H9 (cell line): Measurements from ENCODE around the gene PBOV1. TPM values are rescaled to one million over a fixed set of nuclear protein-coding genes. Genes with fewer than 3 reads are reported as not detected.

Experiments
- DNase-seq: peaks from one replicate; pipeline ENCODE4 v3.0.0-alpha.2; 2017
- H2AFZ ChIP-seq: one replicate; pipeline ENCODE4 v1.6.1; 2013; ENCODE audit warnings: mild to moderate bottlenecking, low read length, control low read depth, moderate library complexity
- H2AK5ac ChIP-seq: 2 replicates; pipeline ENCODE4 v1.6.1; 2013; ENCODE audit warnings: low read length, control low read depth, mixed read lengths; ENCODE audit not compliant: insufficient read length
- H2BK120ac ChIP-seq: one replicate; pipeline ENCODE4 v1.6.1; 2013; ENCODE audit warnings: low read depth, mild to moderate bottlenecking, low read length, control low read depth, inconsistent platforms; ENCODE audit not compliant: poor library complexity, severe bottlenecking
- H2BK12ac ChIP-seq: 2 replicates; pipeline ENCODE4 v1.6.1; 2013; ENCODE audit warnings: low read length, control low read depth, mixed read lengths, low read depth; ENCODE audit not compliant: insufficient read length
- H2BK15ac ChIP-seq: 2 replicates; pipeline ENCODE4 v1.6.1; 2013; ENCODE audit warnings: low read depth, low read length, control low read depth
- H2BK20ac ChIP-seq: one replicate; pipeline ENCODE4 v1.6.1; 2013; ENCODE audit warnings: low read depth, mild to moderate bottlenecking, low read length, control low read depth, inconsistent platforms; ENCODE audit not compliant: poor library complexity, severe bottlenecking
- H2BK5ac ChIP-seq: 2 replicates; pipeline ENCODE4 v1.6.1; 2013; ENCODE audit warnings: low read length, control low read depth, mixed read lengths; ENCODE audit not compliant: insufficient read length
- H3K14ac ChIP-seq: 2 replicates; pipeline ENCODE4 v1.6.1; 2013; ENCODE audit warnings: low read length, control low read depth; ENCODE audit not compliant: insufficient read depth
- H3K18ac ChIP-seq: 2 replicates; pipeline ENCODE4 v1.6.1; 2013; ENCODE audit warnings: low read depth, mild to moderate bottlenecking, mixed read lengths, low read length, control low read depth; ENCODE audit not compliant: insufficient read length
- H3K23ac ChIP-seq: 2 replicates; pipeline ENCODE4 v1.6.1; 2013; ENCODE audit warnings: low read length, control low read depth, mixed read lengths, low read depth; ENCODE audit not compliant: insufficient read length
- H3K23me2 ChIP-seq: 2 replicates; pipeline ENCODE4 v1.6.1; 2013; ENCODE audit warnings: low read depth, mild to moderate bottlenecking, mixed read lengths, low read length, control low read depth; ENCODE audit not compliant: insufficient read length, poor library complexity, severe bottlenecking
- H3K27ac ChIP-seq: 2 replicates; pipeline ENCODE4 v1.5.1; 2013; ENCODE audit warnings: low read length, control low read depth, mixed read lengths, low read depth; ENCODE audit not compliant: insufficient read length
- H3K27me3 ChIP-seq: 2 replicates; pipeline ENCODE4 v1.6.1; 2013; ENCODE audit warnings: low read length, control low read depth, inconsistent platforms; ENCODE audit not compliant: insufficient read depth
- H3K4ac ChIP-seq: 2 replicates; pipeline ENCODE4 v1.6.1; 2013; ENCODE audit warnings: low read depth, mild to moderate bottlenecking, control low read depth, inconsistent platforms, low read length, moderate library complexity
- H3K4me1 ChIP-seq: 2 replicates; pipeline ENCODE4 v1.6.1; 2013; ENCODE audit warnings: low read length, control low read depth, inconsistent platforms; ENCODE audit not compliant: insufficient read depth
- H3K4me2 ChIP-seq: 2 replicates; pipeline ENCODE4 v1.6.1; 2013; ENCODE audit warnings: low read length, control low read depth, mixed read lengths; ENCODE audit not compliant: insufficient read length, insufficient read depth
- H3K56ac ChIP-seq: 2 replicates; pipeline ENCODE4 v1.6.1; 2013; ENCODE audit warnings: low read depth, mild to moderate bottlenecking, mixed read lengths, low read length, control low read depth; ENCODE audit not compliant: insufficient read length
- H3K79me1 ChIP-seq: 2 replicates; pipeline ENCODE4 v1.6.1; 2013; ENCODE audit warnings: low read depth, mild to moderate bottlenecking, moderate library complexity, low read length, control low read depth, inconsistent platforms; ENCODE audit not compliant: insufficient read depth, poor library complexity, severe bottlenecking
- H3K79me2 ChIP-seq: 2 replicates; pipeline ENCODE4 v1.6.1; 2013; ENCODE audit warnings: low read length, control low read depth, inconsistent platforms; ENCODE audit not compliant: insufficient read depth
- H3K9ac ChIP-seq: 2 replicates; pipeline ENCODE4 v1.6.1; 2013; ENCODE audit warnings: low read length, control low read depth, mixed read lengths; ENCODE audit not compliant: insufficient read length; ENCODE audit errors: extremely low read depth
- H3K9me3 ChIP-seq: one replicate; pipeline ENCODE4 v1.6.1; 2013; ENCODE audit warnings: low read depth, low read length, inconsistent platforms; ENCODE audit not compliant: control insufficient read depth
- H3T11ph ChIP-seq: one replicate; pipeline ENCODE4 v1.6.1; 2013; ENCODE audit warnings: mild to moderate bottlenecking, low read length, control low read depth, inconsistent platforms
- H4K20me1 ChIP-seq: one replicate; pipeline ENCODE4 v1.6.1; 2013; ENCODE audit not compliant: control insufficient read depth, insufficient read length, insufficient read depth
- H4K5ac ChIP-seq: 2 replicates; pipeline ENCODE4 v1.6.1; 2013; ENCODE audit warnings: low read depth, mild to moderate bottlenecking, mixed read lengths, low read length, control low read depth; ENCODE audit not compliant: insufficient read length
- H4K8ac ChIP-seq: replicated peaks from 2 replicates; pipeline ENCODE4 v1.6.1; 2013; ENCODE audit warnings: low read length, control low read depth, mixed read lengths, low read depth; ENCODE audit not compliant: insufficient read length
- H4K91ac ChIP-seq: 2 replicates; pipeline ENCODE4 v1.6.1; 2013; ENCODE audit warnings: low read depth, mild to moderate bottlenecking, moderate library complexity, mixed read lengths, low read length, control low read depth; ENCODE audit not compliant: insufficient read length
- H3K27ac Mint-ChIP-seq, 3 experiments: 2 replicates in 2 of 3; 3 replicates in 1 of 3; pipeline ENCODE4 v1.8.0; 2020 to 2021; ENCODE audit warnings: mixed read lengths in 3 of 3, mild to moderate bottlenecking in 1 of 3, moderate library complexity in 1 of 3
- H3K27me3 Mint-ChIP-seq: 2 replicates; pipeline ENCODE4 v1.8.0; 2021; ENCODE audit warnings: low read depth, mild to moderate bottlenecking, moderate library complexity, mixed read lengths
- H3K36me3 Mint-ChIP-seq, 3 experiments: 2 replicates in 2 of 3; 3 replicates in 1 of 3; pipeline ENCODE4 v1.8.0; 2020 to 2021; ENCODE audit warnings: low read depth in 3 of 3, mixed read lengths in 3 of 3; ENCODE audit not compliant: insufficient read depth in 1 of 3
- H3K4me1 Mint-ChIP-seq, 2 experiments: 2 replicates each; pipeline ENCODE4 v1.8.0; 2020; ENCODE audit warnings: mixed read lengths in 2 of 2
- H3K4me3 Mint-ChIP-seq, 2 experiments: 2 replicates in 1 of 2; 3 replicates in 1 of 2; pipeline ENCODE4 v1.8.0; 2020 to 2021; ENCODE audit warnings: mild to moderate bottlenecking in 2 of 2, mixed read lengths in 2 of 2, moderate library complexity in 1 of 2
- H3K9me3 Mint-ChIP-seq, 2 experiments: 2 replicates in 1 of 2; 3 replicates in 1 of 2; pipeline ENCODE4 v1.8.0; 2020; ENCODE audit warnings: mild to moderate bottlenecking in 2 of 2, mixed read lengths in 2 of 2, moderate library complexity in 1 of 2
- CTCF ChIP-seq: fragments of 200-600 bp; sonication (generic); conservative IDR thresholded peaks from 3 replicates; pipeline ENCODE4 v1.8.0; 2021; ENCODE audit warnings: antibody characterized with exemption, mild to moderate bottlenecking
- WGBS: extraction: QIAGEN DNeasy Blood & Tissue Kit; methylation state at CpG from one replicate; pipeline ENCODE4 v1.1.7; 2013; ENCODE audit warnings: missing lambda C conversion rate, low lambda C conversion rate, mixed read lengths; ENCODE audit not compliant: insufficient read length; ENCODE audit errors: extremely low coverage; 5-methylcytosine and 5-hydroxymethylcytosine counted together
- total RNA-seq: library from RNA; stranded (reverse); gene quantifications from 2 replicates; pipeline ENCODE4 v1.2.1, GENCODE V29; 2021

Gene PBOV1
- total RNA-seq, 1 experiment from 2014 or later, result not detected

- no peak overlapping the region for H3K23ac ChIP-seq
- Mint-ChIP-seq H3K27ac (peak overlapping the region in 1 of 3 experiments; percentile 74; a peak in 1 of 7 replicates), H3K36me3 (no peaks in the 10 kb centered on the region), H3K4me3 (no peak overlapping the region), H3K4me1 (peaks cover 5 to 7% of the 10 kb centered on the region in 2 experiments; a peak in 3 of 4 replicates), H3K9me3 (no peaks in the 10 kb centered on the region), H3K27me3 (no peaks in the 10 kb centered on the region)
- H2BK5ac ChIP-seq, result no peak overlapping the region
- no CpG with 5 or more reads among the region's 4 CpGs for WGBS
- no peak overlapping the region for H4K5ac ChIP-seq
- no peak overlapping the region for H4K91ac ChIP-seq
- no peak overlapping the region for H2AK5ac ChIP-seq
- no peaks in the 10 kb centered on the region for H3K79me2 ChIP-seq
- DNase-seq, result no peak
- no peak overlapping the region for H3K27ac ChIP-seq
- no peak overlapping the region for H3K4me2 ChIP-seq
- no peaks in the 10 kb centered on the region for H4K20me1 ChIP-seq
- no peak overlapping the region for H3T11ph ChIP-seq
- H3K14ac ChIP-seq, result no peak overlapping the region
- H3K9ac ChIP-seq, result no peak overlapping the region
- TF ChIP-seq CTCF, result no peak
- H3K4ac ChIP-seq, result no peak overlapping the region
- no peak overlapping the region for H3K56ac ChIP-seq
- H2BK12ac ChIP-seq, result no peak overlapping the region
- H2AFZ ChIP-seq, result no peak overlapping the region
- no peak overlapping the region for H2BK120ac ChIP-seq
- H3K27me3 ChIP-seq, result no peaks in the 10 kb centered on the region
- no peak overlapping the region for H3K18ac ChIP-seq
- H3K9me3 ChIP-seq, result no peaks in the 10 kb centered on the region
- no peak overlapping the region for H2BK15ac ChIP-seq
- no peak overlapping the region for H4K8ac ChIP-seq
- no peaks in the 10 kb centered on the region for H3K4me1 ChIP-seq
- H2BK20ac ChIP-seq, result no peak overlapping the region
- H3K23me2 ChIP-seq, result no peaks in the 10 kb centered on the region
- H3K79me1 ChIP-seq, result no peaks in the 10 kb centered on the region
These were observed 1.6 kb upstream of the PBOV1 start for GRCh38 chr6:138219901-138220300.
